Stimulated activated CD8-positive, alpha-beta memory T cell treated with anti-CD3 and anti-CD28 coated beads, Interleukin-7, amount 100 ng/mL, for 1 hour (primary cell): ENCODE data around the gene TTC4.

Source experiments
- DNase-seq, 2 donors: peaks; one replicate each; pipeline ENCODE4 v3.0.0-alpha.2; 2020; ENCODE audit warnings: low read depth in 2 of 2

The TTC4 gene

GRCh38 chr1:54705153-54705552 is 10.5 kb upstream of the TTC4 start:
- no peak for DNase-seq

- DNase-seq: no peak
Observed at GRCh38 chr1:54706419-54706818, 9.2 kb upstream of the TTC4 start.

GRCh38 chr1:54708385-54708784 is 7.3 kb upstream of the TTC4 start:
- DNase-seq: no peak

DNA sequence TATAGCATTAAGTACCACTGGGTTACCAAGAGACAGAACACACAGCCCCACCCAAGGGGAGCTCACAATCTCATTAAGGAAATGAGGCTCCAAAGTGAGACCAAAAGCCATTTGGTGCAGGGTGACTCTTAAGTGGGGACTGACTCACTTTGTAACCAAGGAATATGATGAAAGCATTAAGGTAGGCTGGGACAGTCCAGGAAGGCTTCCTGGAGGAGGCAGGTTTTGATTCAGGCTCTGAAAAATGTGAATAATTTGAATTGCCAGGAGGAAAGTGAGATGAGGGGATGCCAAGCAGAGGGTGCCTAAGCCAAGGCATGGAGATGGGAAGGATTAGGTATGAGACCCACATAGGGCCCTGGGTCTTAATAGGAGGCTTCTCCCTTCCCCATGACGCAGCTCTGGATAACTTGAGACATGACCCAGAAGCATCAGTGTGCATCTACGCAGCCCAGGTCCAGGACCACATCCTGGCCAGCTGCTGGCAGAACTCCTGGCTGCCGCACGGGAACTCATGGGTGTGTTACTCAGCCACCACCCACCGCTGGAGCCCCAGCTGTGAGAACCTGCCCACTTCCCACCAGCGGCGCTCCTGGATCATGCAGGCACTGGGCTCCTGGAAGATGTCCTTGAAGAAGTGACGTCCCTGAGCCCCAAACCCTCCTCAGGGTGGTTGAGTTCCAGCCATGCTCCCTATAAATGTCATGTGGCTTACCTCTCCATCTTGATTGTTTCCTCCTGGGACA is 5.9 kb upstream of the TTC4 start:
- no peak for DNase-seq

DNA sequence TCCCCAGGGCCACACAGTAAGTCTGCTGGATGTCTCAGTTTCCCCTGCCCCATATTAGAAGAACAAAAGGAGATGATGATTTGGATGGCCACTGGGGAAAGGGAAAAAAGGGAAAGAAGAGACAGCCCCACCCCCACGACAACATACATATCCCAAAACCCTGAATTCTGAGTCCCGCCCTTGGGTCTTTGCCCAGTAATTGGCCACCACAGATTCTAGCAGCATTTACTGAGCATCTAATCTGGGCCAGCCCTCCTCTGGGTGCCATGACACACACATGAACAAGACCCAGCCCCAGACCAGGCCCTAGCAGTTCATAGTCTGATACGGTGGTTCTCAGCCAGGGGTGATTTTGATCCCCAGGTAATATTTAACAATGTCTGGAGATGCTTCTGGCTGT is 5.2 kb upstream of the TTC4 start:
- no peak for DNase-seq

DNA sequence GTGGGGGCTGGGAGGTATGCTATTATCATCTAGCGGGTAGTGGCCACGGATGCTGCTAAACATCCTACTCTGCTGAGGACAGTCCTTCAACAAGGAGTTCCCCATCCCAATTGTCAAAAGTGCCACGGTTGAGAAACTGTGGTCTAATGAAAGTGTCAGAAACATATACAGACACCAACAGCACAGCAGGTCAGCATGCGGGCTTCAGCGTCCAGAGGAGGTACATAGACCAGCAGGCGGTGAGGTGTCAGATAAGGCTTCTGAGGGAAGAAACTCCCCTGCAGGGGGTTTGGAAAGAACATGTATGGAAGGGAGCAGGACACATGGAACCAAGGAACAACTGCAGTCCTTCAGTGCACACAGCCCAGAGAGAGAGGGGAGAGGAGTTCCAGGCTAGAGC is 4.8 kb upstream of the TTC4 start:
- DNase-seq: no peak

DNA sequence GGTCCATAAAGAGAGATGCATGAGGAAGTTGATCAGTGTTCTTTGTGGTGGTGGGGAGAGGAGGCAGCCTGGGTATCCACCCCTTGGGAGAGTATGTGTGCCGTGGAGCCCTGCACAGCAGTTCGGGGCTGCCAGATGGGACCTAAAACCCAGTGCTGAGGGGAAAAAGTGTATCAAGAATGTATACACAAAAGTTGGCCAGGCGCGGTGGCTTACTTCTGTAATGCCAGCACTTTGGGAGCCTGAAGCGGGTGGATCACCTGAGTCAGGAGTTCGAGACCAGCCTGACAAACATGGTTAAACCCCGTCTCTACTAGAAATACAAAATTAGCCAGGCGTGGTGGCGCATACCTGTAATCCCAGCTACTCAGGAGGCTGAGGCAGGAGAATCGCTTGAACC is 4.1 kb upstream of the TTC4 start:
- no peak for DNase-seq

- no peak for DNase-seq
Observed at GRCh38 chr1:54714881-54715492, 674 bp upstream of the TTC4 start.

DNA sequence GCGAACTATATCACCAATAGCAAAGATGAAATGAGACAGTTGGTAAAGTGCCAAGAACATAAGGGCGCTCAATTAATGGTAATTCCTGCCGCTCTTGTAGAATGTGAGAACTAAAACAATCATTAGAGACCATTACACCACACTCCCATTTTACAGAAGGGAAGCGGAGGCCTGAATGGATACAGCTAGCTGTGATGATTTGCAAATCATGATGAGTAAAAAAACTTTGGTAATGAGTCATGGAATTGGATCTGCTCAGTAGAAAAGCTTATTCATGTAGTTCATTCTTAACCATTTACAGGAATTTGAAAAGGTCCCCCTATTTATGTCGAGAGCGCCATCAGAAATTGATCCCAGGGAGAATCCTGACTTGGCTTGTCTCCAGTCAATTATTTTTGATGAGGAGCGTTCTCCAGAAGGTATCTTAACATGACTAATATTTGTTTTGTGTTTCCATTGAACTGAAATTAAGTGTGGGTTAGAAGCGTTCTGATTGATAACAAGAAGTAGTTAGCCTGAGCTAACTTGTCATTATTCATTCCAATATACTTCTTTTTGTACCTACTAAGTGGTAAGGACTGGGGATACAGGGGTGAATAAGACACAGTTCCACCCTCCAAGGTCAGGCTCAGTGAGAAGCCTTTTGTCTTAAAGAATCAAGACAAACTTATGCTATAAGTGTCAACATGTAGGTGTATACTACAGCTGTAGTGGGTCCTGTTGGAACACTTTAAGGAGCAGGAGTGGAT is 812 bp downstream of the TTC4 start:
- no peak for DNase-seq

DNA sequence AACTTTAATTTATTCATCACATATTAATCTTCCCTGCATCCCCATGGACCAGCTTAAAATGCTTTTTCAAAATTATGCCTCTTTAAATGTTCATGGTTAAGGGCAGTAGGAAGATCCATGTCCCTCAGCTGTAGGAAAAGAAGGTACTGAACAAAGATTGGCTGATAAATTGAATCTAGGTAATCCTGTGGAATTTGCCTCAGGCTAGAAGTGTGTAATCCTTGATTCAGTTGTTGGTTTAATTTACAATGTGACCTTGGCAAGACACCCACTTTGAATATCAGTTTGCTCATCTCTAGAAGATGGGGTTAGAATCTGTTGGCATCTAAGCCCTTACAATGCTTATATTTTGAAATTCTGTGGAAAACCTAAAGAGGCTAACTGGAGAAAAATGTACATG is 6.1 kb downstream of the TTC4 start:
- DNase-seq: no peak

GRCh38 chr1:54723985-54724384 is 8.3 kb downstream of the TTC4 start:
- no peak for DNase-seq

GRCh38 chr1:54724771-54725170 is 9.1 kb downstream of the TTC4 start:
- no peak for DNase-seq

- DNase-seq: no peak
Observed at GRCh38 chr1:54728027-54728426, 12.4 kb downstream of the TTC4 start.

DNA sequence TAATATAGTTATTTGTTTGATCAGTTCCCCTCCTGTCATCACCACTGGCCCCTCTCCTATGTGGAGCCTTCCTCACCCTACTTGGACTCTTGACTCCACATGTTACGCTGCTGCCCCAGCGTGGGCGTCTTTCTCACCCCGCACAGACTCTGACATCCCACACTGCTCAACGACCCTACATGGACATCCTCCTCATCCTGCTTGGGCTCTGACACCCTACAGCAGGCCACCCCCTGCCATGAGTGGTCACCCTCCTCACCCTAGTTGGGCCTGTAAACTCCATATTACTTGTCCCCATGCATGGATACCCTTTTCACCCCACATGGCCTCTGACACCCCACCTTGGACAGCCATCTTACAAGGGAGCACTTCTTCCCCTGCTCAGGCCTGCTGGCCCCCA is 21.0 kb downstream of the TTC4 start:
- DNase-seq: no peak

DNA sequence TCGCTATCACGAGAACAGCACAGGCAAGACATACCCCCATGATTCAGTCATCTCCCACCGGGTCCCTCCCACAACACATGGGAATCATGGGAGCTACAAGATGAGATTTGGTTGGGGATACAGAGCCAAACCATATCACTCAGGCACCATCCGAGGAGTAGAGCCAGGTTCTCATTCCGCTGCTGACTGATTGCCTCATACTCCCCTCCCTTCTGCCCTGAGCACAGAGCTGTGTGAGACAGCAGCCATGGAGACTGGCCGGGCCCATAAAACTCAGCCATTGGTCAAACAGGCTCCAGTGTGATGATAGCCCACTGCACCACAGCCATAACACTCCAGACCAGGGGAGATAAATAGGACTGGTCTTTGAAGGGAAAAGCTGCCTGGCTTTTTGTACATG is 22.6 kb downstream of the TTC4 start:
- no peak for DNase-seq

DNA sequence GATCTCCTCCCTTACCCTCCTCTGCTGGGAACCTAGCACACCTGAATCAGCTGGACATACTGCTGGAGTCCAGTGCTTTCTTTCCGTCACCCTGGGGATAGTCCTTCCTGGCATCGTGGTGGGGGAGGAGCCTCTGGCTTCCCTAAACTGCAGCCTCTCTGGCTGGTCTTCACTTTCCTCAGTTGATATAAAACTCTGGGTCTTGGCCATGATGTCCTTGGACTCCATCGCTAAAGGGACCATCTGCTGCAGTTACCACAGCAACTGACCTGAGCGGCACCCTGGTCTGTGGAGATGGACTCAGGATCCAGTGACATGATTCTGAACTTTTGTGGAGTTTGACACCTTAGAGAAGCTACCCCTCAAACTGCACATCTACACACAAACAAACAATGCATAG is 25.9 kb downstream of the TTC4 start:
- DNase-seq: no peak

DNA sequence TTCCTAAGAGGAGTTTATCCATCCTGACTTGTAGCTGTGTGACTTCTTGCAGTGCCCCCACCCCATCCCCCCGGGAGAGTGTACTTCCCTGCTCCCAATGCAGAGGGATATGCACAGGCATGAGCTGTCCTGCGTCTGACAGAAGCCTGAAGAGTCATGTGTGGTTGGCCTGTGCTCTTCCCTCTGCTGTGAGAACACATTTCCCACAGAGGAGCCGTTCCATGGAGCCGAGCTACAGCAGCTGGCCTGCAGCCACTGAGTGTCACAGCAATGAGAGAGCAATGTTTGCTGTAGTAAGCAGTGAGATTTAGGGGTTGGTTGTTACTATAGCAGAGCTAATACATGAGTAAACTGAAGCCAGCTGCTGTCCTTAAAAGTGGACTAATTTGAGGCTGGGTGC is 26.6 kb downstream of the TTC4 start:
- DNase-seq: no peak

DNA sequence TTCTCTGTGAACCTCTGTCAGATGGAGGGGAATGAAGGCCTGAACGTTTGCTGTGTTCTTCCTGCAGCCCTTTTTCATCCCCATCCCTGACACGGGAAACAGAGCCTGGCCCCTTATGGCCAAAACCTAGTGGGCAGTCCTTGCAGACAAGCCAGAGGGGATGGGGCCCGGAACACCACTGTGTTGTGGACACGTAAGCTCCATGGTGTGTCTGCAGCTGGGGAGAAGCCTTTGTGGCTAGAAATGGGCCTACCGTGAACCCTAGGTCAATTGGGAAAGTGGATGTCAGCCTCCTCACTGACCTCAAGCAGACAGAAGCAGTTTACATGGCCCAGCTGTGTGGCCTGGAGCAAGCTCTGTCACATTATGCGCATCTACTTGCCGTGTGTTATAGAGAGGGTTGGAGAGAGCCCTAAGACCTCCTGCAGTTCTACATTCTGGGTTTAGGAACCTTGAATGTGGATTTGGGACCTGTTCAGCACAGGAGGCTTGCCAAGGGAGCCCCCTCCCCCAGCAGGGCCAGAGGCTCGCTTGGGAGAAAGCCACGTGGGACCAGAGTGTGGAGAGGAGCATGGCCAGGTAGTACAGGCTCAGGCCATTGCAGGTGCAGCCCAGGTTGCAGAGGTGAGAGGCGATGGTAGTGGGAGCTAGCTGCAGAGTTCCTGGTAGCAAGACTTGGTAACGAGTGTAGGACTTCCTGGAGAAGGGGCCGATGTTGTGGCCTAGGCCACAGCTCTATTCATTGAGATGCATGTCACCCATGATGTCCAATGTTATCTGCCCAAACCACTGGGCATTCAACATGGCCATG is 28.0 kb downstream of the TTC4 start:
- no peak for DNase-seq

DNA sequence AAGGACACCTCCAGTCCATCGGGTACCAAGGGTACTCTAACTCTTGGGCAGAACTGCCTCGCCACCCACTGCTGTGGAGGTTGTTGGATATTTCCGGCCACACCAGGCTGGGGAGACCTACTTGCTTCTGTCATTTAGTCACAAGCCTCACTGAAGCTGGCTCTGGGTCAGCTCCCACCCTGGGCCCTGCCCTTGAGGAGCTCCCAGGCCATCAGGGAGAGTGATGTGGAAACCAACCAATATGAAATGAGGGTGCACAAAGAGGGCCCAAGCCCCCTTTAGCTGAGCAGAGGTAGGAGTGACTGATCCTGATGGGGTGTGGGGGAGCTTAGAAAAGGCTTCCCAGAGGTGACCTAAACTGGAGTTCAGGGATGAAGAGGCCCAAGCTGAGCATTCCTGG is 29.0 kb downstream of the TTC4 start:
- DNase-seq: no peak

DNA sequence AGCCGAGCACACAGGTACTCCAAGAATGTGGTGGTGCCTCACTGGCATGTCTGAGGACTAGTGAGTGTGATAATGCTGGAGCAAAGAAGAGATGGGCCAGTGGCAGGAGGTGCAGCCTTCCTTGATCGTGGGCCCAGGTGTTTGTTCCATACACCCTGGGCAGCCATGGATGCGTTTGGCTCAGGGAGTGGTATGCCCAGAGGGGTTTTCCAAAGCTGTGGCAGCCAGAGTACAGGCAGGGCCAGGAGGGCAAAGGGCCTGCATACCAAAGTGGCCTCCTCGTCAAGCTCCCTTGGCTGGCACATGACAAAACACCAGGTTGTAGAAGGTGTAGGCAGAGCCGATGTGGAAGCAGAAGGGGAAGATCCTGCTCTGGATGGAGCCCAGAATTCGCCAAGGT is 29.6 kb downstream of the TTC4 start:
- DNase-seq: no peak

DNA sequence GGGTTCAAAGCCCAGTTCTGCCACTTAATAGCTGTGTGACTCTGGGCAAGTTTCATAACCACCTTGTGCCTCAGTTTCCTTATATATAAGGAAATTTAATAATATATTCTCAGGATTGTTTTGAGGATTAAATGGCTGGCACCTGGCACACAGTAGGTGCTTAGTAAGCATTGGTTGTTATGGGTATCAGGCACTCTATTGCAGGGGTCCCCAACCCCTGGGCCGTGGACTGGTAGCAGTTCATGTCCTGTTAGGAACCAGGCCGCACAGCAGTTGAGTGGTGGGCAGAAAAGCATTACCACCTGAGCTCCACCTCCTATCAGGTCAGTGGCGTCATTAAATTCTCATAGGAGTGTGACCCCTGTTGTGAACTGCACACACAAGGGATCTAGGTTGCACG is 30.2 kb downstream of the TTC4 start:
- DNase-seq: no peak

GRCh38 chr1:54748094-54748835 is 32.6 kb downstream of the TTC4 start:
- DNase-seq: no peak
